Choroid plexus epithelial cell (primary cell): ENCODE measurements around the gene RGS6.
"Not testable (repeated sequence)": the region's sequence is repeated elsewhere in the genome, so short reads cannot be mapped to it uniquely, and the experiment has no call there.

Experiments
- DNase-seq: peaks from one replicate; pipeline ENCODE4 v3.0.0-alpha.2; 2010; ENCODE audit warnings: low read depth
- H3K4me3 ChIP-seq: 2 replicates; pipeline ENCODE4 v1.5.1; 2011; ENCODE audit warnings: low read depth, mild to moderate bottlenecking, control low read depth, low read length, moderate library complexity
- TF ChIP-seq, protein P1 (sequence below): conservative IDR thresholded peaks from 2 replicates; pipeline ENCODE4 v1.5.1; 2011; ENCODE audit warnings: low read depth, mild to moderate bottlenecking, control low read depth, inconsistent platforms, low read length, moderate library complexity

Gene RGS6

DNA sequence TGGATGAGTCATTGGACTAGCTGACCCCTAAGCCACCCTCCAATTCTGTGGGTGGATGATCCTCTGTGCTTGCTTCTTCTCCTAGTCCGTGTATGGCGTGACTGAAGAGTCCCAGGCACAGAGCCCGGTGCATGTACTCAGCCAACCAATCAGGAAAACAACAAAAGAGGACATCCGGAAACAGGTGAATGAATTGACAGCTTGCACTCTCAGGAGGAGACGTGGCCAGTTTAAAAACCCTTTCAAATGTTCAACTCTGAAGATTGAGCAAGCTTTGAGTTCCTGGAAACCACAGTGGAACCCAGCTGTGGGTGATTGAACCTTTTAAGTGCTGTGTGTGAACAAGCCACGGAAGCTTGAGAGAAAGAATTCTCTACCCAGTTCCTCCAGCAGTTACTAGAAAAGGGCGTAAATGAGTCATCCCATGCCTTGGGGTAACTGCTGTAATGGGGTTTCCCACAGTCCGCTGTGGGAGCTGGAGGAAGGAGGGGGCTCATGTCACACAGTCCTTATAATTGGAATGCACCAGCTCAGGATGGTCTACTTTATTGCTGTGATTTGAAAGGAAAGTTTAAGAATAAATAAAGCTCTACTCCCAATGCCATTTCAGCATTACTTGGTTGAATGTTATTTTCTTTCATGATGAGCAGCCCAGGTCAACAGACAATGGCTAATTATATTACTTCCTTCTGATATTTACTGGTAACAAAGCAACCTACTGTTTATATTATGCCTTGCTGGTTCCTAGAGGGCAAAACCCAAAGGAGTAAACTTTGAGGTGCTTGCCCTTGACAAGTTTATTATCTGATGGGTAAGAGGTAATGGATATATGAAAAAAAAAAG lies 544.6 kb downstream of the RGS6 start:
- H3K4me3 ChIP-seq, result no peak overlapping the region
- peak; percentile 98 for DNase-seq
- TF ChIP-seq, protein P1, sequence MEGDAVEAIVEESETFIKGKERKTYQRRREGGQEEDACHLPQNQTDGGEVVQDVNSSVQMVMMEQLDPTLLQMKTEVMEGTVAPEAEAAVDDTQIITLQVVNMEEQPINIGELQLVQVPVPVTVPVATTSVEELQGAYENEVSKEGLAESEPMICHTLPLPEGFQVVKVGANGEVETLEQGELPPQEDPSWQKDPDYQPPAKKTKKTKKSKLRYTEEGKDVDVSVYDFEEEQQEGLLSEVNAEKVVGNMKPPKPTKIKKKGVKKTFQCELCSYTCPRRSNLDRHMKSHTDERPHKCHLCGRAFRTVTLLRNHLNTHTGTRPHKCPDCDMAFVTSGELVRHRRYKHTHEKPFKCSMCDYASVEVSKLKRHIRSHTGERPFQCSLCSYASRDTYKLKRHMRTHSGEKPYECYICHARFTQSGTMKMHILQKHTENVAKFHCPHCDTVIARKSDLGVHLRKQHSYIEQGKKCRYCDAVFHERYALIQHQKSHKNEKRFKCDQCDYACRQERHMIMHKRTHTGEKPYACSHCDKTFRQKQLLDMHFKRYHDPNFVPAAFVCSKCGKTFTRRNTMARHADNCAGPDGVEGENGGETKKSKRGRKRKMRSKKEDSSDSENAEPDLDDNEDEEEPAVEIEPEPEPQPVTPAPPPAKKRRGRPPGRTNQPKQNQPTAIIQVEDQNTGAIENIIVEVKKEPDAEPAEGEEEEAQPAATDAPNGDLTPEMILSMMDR, result no peak

DNA sequence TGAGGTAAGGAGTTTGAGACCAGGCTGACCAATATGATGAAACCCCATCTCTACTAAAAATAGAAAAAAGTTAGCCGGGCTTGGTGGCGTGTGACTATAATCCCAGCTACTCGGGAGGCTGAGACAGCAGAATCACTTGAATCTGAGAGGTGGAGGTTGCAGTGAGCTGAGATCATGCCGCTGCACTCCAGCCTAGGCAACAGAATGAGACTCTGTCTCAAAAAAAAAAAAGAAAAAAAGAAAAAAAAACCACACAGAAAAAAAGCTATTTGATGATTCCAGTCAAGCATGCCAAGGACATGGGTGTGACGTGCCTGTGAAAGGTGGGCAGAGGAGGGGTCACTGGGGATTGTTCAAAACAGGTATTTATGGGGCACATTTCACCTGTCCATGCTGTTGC lies 545.3 kb downstream of the RGS6 start:
- H3K4me3 ChIP-seq, DNase-seq: not testable (repeated sequence)

DNA sequence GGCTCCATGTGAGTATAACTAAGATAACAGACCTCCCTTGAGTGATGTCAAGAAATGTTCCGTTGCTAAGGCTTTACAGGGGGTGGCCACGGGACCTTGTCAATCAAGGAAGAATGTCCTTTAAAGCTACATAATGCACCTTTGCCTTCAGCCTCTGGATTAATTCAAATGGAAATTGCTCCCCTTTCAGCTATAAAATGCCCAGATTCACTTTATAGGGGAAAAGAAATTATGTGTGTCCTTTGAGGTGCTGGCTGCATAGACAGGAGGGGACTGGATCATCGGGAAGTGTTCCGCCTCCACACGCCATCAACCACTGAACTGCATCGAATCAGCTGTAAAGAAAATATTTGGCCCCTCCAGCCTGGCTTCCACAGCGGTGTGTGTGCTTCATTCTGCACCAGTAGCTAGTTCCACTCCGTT lies 546.3 kb downstream of the RGS6 start:
- no peak overlapping the region for H3K4me3 ChIP-seq
- TF ChIP-seq, protein P1, result no peak
- DNase-seq, result no peak

DNA sequence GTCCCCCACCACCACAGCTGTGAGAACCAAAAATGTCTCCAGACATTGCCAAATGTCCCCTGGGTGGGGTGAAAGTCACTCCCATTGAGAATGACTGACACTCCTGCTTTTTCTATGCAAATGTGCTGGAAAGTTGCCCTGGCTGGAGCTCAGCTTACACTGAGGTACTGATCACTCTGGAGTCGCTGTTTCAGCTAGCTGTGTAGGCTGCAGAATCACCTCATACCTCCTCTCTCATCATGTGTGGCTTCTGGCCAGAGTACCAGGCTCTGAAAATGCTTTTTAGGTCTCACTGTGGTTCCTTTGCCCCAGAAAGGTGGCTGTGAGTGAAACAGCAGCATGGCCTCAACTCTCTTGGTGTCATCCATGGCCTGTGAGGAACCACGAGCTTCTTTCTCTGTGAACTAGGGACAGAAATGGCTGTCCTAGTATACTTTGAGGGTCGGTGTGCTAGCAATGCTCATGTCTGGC lies 547.3 kb downstream of the RGS6 start:
- peak; percentile 48 for DNase-seq
- TF ChIP-seq, protein P1, result no peak

DNA sequence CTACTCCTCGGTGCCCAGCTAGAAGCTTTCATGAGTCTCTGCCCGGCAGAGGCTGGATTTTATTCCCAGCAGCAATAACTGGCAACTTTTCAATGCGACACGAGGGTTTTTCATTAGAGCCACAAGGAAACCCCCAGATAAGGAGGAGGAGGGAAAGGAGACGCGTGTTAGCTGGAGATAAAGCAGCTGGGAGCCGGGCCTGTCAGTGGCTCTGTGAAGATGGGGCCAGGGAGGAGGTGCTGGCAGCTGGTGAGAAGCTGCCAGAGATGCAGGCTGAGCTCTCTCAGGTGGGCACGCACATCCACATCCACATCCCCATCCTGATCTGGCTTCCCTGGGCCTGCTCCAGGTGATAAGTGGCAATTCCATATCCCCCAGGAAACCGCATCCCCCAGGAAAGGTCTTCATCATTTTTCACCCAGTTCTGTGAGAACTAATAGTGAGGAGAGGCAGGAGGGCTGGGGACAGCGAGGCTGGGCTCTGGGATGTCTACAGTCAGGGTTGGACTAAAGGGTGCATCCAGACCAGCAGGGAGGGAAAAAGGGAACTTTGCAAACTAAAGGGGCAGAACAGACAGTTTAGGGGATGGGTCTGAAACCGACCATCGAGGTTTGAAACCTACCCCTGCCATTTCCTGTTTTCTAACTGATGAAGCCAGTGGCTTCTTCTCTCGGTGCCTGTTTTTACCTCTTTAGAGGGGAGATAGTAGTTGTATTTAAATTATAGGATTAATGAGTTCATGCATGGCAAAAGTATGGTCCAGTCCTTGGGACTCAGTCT lies 548.4 kb downstream of the RGS6 start:
- no peak overlapping the region for H3K4me3 ChIP-seq
- no peak for DNase-seq
- TF ChIP-seq, protein P1, result no peak

More for the DNA sequence above, 547.3 kb downstream of the RGS6 start:
- no peak overlapping the region for H3K4me3 ChIP-seq

DNA sequence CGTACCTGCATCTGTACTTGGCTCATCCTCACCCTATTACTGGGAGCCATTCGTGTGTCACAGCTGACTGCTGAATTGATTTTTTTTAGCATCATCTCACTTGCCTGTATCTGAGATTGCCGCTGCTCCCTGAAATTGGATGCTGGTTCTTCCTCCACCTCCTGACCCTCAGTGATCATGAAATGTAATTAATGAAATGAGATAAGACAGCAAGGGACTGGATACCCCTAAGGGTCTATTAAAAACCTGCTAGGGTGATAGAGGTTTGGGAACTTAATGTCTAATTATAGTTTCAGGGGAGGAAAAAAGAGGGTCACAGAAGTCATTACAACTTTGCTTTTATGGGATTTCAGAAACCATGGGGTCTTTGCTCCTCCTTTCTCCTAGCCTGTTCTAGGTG lies 551.1 kb downstream of the RGS6 start:
- H3K4me3 ChIP-seq, result no peak overlapping the region
- TF ChIP-seq, protein P1, result no peak
- no peak for DNase-seq

DNA sequence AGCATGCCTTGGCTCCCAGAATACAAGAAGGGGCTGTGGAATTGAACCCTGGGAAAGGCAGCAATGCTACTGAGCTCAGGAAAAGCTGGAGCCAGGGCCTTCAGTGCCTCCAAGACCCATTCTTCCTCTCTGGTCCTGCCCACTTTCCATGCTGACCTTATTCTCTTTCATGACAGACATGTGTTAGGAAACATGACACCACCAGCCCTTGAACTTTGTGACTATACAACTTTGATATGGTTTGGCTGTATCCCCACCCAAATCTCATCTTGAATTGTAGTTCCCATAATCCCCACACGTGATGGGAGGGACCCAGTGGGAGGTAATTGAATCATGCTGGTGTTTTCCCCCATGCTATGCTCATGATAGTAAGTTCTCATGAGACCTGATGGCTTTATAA lies 553.5 kb downstream of the RGS6 start:
- DNase-seq, result no peak
- H3K4me3 ChIP-seq, result no peak overlapping the region
- TF ChIP-seq, protein P1, result no peak
